Measurements from ENCODE around the gene LUZP2. TPM values are rescaled to one million over a fixed set of nuclear protein-coding genes. Genes with fewer than 3 reads are reported as not detected.

LUZP2 gene
- total and polyA plus RNA-seq, 4 donors = 0.05 TPM; not detected in 3

DNA sequence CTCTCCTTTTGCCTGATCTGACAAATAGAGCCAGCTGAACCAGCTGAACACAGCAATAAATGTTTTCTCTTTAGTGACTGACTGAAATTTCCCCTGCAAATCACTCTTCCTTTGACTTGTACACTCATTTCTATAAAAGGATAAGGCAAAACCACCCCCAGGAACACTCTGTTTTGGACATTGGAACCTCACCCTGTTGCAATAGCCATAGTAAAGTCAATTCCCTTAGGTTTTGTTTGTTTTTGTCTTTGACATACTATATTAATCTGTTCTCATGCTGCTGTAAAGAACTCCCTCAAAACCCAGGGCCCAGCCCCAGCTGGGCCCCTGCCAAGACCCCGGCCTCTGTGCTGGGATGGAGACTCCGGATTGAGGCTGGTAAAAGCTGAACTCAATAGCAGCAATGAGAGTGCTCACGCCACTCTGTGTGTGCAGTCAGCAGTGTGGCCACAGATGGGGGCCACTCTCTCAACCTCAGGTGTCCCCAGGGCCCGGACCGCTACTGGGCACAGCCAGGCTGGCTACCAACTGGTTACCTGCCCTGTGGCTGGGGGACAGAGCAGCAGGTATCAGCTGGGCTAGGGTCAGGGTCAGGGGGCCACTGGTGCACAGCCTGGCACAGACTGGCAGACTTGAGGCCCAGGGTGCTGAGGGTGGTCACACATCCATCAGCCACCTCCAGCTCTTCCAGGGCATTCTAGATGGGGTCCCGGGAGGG, 597.4 kb downstream of the LUZP2 start (continued):
- TF ChIP-seq REST (IDR thresholded peaks at IDR 0.05) (no peak), CTCF (IDR thresholded peaks at IDR 0.05; ENCODE audit: low read depth, low read length, missing input control) (no peak), FOXA2 (IDR thresholded peaks at IDR 0.05) (no peak), MAX (IDR thresholded peaks at IDR 0.05) (no peak), FOXA1 (IDR thresholded peaks at IDR 0.05) (no peak), YY1 (IDR thresholded peaks at IDR 0.05) (peak; percentile 40), SP1 (IDR thresholded peaks at IDR 0.05) (peak; percentile 56), NR2F2 (IDR thresholded peaks at IDR 0.05) (no peak), HNF4G (IDR thresholded peaks at IDR 0.05) (peak; percentile 31), RAD21 (IDR thresholded peaks at IDR 0.05) (peak; percentile 6 to 13)

GRCh38 chr11:25119416-25119815, 622.6 kb downstream of the LUZP2 start:
- no peak overlapping the region for H3K4me3 ChIP-seq (ENCODE audit: low read depth in 1 of 3, low read length in 3 of 3)
- no peaks in the 10 kb centered on the region for H3K27me3 ChIP-seq (ENCODE audit: control insufficient read depth in 4 of 4, insufficient read depth in 4 of 4, low read length in 3 of 4)
- TF ChIP-seq, protein P1, sequence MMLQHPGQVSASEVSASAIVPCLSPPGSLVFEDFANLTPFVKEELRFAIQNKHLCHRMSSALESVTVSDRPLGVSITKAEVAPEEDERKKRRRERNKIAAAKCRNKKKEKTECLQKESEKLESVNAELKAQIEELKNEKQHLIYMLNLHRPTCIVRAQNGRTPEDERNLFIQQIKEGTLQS (IDR thresholded peaks at IDR 0.05) = no peak
- no peak for TF ChIP-seq EGR1 (IDR thresholded peaks at IDR 0.05; ENCODE audit: low read depth in 2 of 2)
- no peak for TF ChIP-seq RXRA (IDR thresholded peaks at IDR 0.05)
- no peak for TF ChIP-seq TAF1 (conservative IDR thresholded peaks at IDR 0.05)
- no peak for TF ChIP-seq SP1 (IDR thresholded peaks at IDR 0.05)
- TF ChIP-seq RAD21 (IDR thresholded peaks at IDR 0.05) = no peak
- TF ChIP-seq CTCF (IDR thresholded peaks at IDR 0.05; ENCODE audit: low read depth, low read length, missing input control) = no peak
- TF ChIP-seq YY1 (IDR thresholded peaks at IDR 0.05) = no peak
- no peak for TF ChIP-seq FOXA2 (IDR thresholded peaks at IDR 0.05)
- TF ChIP-seq NR2F2 (IDR thresholded peaks at IDR 0.05) = no peak
- TF ChIP-seq FOXA1 (IDR thresholded peaks at IDR 0.05) = no peak
- no peak for TF ChIP-seq ZBTB33 (IDR thresholded peaks at IDR 0.05)
- no peak for TF ChIP-seq HNF4A (conservative IDR thresholded peaks at IDR 0.05)
- H3K36me3 ChIP-seq (ENCODE audit: control insufficient read depth in 4 of 4, insufficient read depth in 3 of 4, low read depth in 1 of 4, low read length in 3 of 4) = no peaks in the 10 kb centered on the region
- 82% methylated on average over 3 of the region's 3 CpGs for WGBS
- no peaks in the 10 kb centered on the region for H3K4me1 ChIP-seq (ENCODE audit: control insufficient read depth in 4 of 4, insufficient read depth in 4 of 4, low read length in 3 of 4)
- no peaks in the 10 kb centered on the region for H3K9me3 ChIP-seq (ENCODE audit: control insufficient read depth in 4 of 4, low read length in 3 of 4)
- no peak overlapping the region for H3K27ac ChIP-seq (ENCODE audit: low read depth in 1 of 2, low read length in 2 of 2)
- H3K9ac ChIP-seq (ENCODE audit: low read depth in 1 of 2, low read length in 2 of 2) = no peak overlapping the region
- DNase-seq (ENCODE audit: low spot score) = no peak

All from liver (tissue), 9 donors.